SHP77 treated with DMSO at 0.1 percent for 48 hours (cell line): Measurements from ENCODE around the gene ZNHIT2.
"Not testable (repeated sequence)": the region's sequence is repeated elsewhere in the genome, so short reads cannot be mapped to it uniquely, and the experiment has no call there.

Experiments
- DNase-seq: peaks from one replicate; lab custom pipeline; 2025; lab: John Stamatoyannopoulos, UW

ZNHIT2 gene

DNA sequence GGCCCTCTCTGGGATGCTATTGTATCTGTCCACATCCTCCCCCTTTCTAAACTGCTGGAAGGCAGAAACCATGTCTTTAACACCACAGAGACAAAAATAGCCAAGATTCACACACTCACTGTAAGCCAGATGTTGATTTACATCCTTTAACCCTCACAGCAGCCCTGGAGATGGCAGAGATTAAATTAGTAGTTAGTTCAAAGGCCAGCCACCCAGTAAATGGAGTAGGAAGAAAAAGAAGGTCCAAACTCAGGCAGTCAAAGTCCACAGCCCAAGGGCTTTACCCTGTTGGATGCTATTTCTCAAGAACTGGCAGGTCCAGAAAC is 2.1 kb upstream of the ZNHIT2 start:
- DNase-seq = no peak

DNA sequence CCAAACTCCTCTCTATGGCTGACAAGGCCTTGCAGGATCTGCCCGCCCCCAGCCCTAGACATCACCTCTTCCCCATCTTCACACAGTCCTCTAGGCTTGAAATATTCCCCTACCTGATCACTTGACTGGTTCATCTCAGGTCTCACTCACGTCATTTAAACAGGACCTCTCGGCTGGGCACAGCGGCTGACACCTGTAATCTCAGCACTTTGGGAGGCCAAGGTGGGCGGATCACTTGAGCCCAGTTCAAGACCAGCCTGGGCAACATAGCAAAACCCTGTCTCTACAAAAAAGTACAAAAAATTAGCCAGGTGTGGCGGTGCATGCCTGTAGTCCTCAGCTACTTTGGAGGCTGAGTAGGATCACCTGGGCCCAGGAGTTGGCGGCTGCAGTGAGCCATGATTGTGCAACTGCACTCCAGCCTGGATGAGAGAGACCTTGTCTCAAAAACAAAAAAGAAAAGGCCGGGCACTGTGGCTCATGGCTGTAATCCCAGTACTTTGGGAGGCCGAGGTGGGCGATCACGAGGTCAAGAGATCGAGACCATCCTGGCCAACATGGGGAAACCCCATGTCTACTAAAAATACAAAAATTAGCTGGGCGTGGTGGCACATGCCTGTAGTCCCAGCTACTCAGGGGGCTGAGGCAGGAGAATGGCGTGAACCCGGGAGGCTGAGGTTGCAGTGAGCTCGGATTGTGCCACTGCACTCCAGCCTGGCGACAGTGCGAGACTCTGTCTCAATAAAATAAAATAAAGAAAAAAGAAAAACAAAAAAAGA is 1.6 kb upstream of the ZNHIT2 start:
- DNase-seq = not testable (repeated sequence)

- no peak for DNase-seq
Measured at GRCh38 chr11:65118097-65118837, 766 bp upstream of the ZNHIT2 start.

- no peak for DNase-seq
Measured at GRCh38 chr11:65116370-65117205, 913 bp downstream of the ZNHIT2 start.

GRCh38 chr11:65115361-65116082 is 2.0 kb downstream of the ZNHIT2 start:
- DNase-seq = no peak

DNA sequence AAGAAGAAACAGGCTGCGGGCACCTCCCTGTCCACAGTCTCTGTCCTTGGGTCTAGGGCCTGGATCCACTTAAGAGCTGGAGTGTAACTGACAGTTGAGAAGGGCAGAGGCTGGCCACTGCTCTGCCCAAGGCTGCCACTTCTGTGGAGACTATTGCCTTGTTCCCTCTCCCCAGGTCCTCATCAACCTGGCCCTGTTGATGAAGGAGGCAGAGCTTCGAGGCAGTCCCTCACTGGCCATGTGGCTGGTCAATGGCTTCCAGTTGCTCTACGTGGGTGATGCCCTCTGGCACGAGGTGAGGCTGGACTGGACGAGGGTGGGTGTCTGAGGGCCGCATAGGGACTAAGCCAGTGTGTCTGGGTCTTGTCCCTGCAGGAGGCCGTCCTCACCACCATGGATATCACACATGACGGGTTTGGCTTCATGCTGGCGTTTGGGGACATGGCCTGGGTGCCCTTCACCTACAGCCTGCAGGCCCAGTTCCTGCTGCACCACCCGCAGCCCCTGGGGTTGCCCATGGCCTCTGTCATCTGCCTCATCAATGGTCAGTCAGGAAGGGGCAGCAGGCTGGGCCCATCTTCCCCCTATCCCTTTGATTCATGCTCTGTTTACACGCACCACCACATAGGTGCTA is 2.8 kb downstream of the ZNHIT2 start:
- no peak for DNase-seq

- no peak for DNase-seq
Measured at GRCh38 chr11:65113839-65114238, 3.7 kb downstream of the ZNHIT2 start.

- DNase-seq = no peak
Measured at GRCh38 chr11:65113361-65113756, 4.1 kb downstream of the ZNHIT2 start.

DNA sequence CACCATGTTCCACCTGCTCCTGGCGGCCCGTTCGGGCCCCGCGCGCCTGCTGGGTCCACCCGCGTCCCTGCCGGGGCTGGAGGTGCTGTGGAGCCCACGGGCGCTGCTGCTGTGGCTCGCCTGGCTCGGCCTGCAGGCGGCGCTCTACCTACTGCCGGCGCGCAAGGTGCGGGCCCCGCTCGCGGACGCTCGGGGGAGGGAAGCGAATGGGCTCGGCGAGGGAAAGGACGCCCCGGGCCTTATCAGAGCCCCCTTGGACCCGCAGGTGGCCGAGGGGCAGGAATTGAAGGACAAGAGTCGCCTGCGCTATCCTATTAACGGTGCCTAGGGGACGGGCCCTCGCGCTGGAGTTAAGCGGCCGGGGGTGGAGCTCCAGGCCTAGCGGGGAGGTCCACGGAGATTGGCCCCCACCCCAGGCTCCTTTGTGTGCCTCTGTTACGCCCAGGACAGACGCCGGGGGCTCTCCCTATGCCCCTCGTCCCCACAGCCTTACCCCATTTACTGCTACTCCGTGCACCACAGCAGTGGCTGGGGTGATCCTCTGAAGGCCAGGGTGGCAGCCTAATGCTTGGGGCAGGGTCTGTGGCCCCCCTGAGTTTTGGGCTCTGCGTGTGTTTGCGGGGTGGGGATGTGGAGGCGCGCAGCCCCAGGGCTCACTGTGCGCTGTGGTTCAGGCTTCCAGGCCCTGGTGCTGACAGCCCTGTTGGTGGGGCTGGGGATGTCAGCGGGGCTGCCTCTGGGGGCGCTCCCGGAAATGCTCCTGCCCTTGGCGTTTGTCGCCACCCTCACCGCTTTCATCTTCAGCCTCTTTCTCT is 4.7 kb downstream of the ZNHIT2 start:
- no peak for DNase-seq

DNA sequence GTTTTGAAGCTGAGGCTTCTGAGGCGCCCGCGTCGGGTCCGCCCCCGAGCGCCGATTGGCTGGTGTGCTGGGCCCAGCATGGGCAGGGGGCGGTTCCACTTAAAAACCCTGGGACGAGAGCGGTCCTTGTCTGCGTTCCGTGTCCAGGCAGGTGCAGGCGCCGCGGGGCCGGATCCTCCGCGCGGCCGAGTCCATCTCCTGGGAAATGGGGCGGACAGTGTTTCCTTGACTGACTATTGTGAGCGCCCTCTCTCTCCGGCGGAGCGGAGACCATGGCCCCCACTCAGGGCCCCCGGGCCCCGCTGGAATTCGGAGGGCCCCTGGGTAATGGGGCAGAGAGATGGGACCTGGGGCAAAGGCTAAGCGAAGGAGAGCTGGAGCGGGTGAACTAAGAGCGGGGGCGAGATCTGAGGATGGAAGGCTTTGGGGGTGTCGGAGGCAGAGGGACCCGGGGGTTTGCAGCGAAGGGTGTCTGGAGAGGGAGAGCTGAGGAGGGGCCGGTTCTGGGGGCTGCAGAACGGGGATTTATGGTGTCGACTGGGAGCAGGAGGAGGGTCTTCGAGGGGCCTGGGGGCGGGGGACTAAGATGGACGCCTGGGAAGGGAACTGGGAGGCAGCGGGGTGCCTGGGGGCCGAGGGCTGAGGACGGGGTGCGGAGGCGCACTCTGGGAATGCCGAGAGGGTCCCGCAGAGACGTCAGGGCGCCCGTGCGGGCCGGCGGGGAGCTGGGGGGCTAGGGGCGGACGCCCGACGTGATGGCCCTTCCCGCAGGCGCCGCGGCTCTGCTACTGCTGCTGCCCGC is 5.6 kb downstream of the ZNHIT2 start, which contains the start of gene TM7SF2:
TSS of gene TM7SF2 (plus strand) at position 129 of the 802 bp plus-strand sequence. CDS start at position 273, 144 bp downstream.
- peak; percentile 89 for DNase-seq

DNA sequence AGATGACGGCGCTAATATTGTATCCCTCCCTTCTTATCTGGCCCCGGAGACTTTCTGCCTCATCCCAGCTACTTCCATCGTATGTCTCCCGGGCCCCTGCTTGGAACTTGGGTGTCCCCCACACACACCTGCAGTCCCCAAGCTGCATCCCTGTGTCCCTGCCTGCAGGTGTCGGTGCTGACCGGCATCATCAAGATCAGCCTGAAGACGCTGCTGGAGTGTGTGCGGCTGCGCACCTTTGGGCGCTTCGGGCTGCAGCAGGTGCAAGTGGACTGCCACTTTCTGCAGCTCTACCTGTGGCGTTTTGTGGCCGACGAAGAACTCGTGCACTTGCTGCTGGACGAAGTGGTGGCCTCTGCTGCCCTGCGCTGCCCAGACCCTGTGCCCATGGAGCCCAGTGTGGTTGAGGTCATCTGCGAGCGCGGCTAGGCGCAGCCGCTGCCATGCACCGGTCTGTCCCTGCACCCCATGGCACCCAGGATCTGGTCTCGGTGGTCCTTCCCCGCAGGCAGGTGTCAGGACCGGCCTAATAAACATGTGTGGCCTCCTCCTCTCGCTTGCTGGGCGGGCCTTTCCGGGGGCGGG is 6.2 kb downstream of the ZNHIT2 start:
- no peak for DNase-seq

- DNase-seq = peak; percentile 39
Measured at GRCh38 chr11:65110354-65110861, 7.1 kb downstream of the ZNHIT2 start.

DNA sequence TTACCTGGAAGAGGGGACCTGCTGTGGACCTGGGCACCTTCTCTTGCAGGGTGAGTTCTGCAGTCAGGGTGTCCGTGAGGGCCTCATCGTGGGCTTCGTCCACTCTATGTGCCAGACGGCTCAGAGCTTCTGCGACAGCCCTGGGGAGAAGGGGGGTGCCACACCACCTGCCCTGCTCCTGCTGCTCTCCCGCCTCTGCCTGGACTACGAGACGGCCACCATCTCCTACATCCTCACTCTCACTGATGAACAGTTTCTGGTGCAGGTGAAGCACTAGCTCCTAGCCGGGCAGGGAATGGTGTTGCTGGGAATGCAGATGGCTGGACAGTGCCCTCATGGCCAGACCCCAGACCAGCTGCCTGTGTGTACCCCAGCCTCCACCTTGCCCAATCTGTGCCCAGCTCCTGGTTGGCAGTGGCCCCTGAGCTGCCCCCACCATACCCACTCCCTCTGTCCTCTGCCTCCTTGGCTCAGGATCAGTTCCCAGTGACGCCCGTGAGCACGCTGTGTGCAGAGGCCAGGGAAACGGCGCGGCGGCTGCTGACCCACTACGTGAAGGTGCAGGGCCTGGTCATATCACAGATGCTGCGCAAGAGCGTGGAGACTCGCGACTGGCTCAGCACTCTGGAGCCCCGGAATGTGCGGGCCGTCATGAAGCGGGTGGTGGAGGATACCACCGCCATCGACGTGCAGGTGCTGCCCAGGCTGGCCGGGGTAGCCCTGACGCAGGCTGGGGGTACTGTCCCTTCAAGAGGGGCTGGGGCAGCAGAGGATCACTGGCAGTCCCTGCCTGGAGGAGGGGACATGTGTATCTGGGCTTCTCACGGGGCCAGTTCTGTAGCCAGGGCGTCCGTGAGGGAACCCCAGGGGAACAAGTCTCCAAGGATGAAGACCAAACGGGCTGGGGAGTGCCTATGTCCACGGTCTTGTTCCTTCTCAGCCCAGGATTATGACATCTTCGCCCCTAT is 8.0 kb downstream of the ZNHIT2 start:
- DNase-seq = no peak

- DNase-seq = no peak
Measured at GRCh38 chr11:65108469-65109123, 8.9 kb downstream of the ZNHIT2 start.

GRCh38 chr11:65107751-65108468 is 9.6 kb downstream of the ZNHIT2 start:
- DNase-seq = no peak

DNA sequence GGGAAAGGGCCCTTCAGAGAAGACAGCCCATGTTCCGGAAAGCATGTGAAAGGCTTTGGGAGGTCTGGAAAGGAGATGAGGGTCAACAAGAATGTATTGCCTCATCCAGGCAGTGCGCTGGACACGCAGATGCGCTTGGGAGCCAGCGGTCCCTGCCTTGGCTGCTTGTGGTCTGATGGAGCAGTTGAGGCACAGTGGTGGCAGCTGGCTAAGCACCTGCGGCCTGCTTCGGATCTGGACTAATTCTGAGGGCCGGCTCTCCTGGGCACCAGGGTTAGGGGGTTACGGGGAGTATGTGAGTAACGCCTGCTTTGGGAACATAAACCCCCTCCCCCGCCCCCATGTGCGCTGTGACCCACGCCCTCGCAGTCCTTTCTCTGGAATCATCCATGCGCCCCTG is 10.4 kb downstream of the ZNHIT2 start:
- DNase-seq = no peak

- DNase-seq = no peak
Measured at GRCh38 chr11:65104628-65105027, 12.9 kb downstream of the ZNHIT2 start.
